Jurkat, Clone E6-1 (cell line): Measurements from ENCODE around the gene DCAF6.
A peak's percentile ranks its signal among the peaks of the same experiment; 100 is the strongest.

Source experiments
- DNase-seq: peaks from one replicate; pipeline ENCODE4 v3.0.0-alpha.2; 2011; ENCODE audit warnings: low read depth, low spot score
- H3K4me3 ChIP-seq: 2 replicates; pipeline ENCODE4 v1.5.1; 2011; ENCODE audit warnings: mild to moderate bottlenecking, low read length, control low read depth, moderate library complexity

Gene DCAF6

DNA sequence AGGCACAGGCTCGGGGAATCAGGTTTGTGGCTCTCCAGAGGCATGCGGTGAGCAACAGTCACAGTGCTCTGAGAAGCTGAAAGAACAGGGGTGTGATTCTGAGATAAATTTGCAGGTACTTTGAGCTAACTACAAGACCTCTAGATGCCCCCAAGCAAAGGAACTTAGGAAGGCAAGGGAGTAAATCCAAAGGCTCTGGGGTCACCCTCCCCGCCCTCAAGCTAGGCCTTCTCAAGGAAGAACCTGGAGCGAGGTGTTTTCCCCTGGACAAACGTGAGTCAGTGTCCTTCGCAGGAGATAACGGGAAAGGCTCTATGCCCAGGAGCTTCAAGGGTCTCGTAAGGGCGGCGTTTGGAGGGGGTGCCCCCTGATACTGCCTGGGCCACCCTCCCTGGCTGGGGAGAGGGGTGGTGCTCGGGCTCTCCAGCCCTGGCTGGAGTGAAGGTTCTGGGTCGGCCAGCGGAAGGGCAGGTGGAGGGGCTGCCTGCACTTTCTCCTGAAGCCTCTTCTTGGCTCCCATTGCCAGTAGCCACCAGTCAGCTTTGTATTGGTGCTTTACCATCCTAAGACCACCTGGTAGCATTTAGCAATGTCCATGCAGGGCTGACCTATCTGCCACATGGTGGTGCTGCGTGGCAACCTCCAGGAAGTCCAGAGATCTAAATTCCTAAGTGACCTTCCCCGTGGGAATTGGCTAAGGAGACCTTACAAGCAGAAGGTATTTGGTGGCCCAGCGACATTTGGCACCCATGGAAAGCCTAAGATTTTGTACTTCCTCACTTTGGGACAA is 156.3 kb downstream of the DCAF6 start:
- DNase-seq = no peak

DNA sequence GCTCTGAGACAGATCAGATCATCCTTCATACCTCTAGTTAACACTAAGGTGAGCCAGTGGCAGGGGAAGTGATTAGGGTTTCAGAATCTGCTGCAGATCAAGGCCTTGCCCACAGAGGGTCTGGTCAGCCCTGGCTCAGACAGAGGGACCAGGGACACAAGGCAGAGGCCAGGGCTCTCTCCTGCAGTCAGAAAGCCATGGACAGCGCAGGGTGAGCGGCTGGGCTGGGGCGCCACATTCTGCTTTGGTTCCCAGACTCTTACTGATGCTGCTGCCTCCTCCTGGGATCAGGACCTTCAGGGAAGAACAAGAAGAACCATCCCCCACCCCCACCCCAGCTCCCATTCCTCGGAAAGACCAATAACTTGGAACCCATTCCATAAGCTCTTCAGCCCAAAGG is 157.1 kb downstream of the DCAF6 start:
- H3K4me3 ChIP-seq = no peak overlapping the region
- no peak for DNase-seq

More for the DNA sequence above, 156.3 kb downstream of the DCAF6 start:
- no peak overlapping the region for H3K4me3 ChIP-seq

DNA sequence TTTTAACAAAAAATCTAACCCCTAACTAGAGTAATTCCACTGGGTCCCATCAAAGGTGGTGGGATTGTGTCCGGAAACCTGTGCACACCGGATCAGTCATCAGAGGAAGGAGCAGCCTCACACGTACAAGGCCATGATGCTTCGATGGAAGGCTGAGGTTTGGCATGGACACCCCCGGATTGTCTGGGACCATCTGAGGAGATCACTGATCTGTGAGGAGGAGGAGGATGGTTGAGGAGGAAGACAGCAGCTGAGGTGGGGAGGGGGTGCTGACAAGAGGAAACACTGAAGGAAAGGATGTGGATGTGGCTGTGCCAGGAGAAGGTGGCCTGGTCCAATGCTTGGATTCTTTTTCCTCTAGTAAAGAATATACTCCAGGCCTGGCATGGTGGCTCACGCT is 159.0 kb downstream of the DCAF6 start:
- H3K4me3 ChIP-seq = no peak overlapping the region
- no peak for DNase-seq

DNA sequence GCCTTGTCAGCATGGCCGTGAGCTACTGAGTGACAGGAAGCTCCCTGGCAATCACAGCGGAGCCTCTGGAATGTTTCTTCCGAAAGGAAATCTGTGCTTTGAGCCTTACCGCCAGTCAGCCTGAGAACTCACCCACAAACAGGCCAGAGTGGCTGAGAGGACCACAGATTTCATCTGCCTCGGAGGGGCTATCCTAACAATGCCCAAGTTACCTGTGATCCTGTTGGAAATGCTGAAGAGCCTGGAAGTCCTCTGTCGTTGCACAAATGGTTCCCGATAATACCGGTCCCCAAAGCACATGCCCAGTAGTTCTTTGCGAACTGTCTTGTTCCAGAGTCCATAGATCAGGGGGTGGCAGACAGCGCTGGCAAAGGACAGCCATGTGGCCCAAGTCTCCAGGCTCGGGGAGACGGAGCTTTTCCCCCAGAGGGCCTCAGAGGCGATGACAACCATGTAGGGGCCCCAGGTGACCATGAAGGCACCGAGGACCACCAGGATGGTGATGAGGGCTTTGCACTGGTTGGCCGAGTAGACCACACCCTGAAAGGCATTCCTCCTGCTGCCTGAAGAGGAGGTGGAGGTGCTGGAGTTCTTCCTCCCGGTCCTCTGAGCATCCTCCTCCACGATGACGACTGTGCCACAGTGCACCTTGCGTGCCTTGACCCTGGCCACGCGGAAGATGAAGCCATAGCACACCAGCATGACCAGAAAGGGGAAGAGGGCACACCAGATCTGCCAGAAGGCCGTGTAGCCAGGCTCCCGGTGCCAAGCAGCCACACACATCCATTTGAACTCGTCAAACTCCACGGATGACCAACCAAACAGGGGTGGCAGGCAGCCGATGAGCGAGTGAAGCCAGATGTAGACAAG is 160.0 kb downstream of the DCAF6 start:
- no peak for DNase-seq
- H3K4me3 ChIP-seq = no peak overlapping the region

DNA sequence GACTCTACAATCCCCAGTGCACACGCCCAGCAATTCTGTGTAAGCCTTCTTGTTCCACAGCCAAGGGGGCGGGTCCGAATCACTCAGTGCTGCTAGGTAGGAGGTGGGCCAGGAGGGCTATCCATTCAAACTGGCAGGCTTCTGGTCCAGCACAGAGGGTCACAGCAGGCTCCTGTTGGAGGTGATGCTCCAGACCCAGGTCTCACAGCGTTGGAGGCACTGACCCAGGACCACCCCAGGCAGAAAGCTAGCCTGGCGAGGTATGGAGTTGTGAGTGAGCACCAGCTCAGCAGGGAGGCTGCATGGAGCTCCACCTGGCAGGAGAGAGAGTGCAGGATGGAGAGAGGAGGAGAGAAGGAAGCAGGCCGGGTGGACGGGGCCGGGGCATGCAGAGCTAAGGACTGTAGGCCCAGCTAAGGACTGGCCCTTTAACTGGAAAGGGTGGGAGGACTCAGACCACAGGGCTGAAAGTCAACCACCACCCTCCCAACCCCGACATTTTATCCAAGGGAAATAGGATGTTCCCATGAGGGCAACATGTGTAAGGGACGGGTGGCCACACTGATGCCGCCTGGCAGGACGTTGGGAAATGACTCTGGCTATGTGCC is 161.5 kb downstream of the DCAF6 start:
- no peak overlapping the region for H3K4me3 ChIP-seq
- no peak for DNase-seq

DNA sequence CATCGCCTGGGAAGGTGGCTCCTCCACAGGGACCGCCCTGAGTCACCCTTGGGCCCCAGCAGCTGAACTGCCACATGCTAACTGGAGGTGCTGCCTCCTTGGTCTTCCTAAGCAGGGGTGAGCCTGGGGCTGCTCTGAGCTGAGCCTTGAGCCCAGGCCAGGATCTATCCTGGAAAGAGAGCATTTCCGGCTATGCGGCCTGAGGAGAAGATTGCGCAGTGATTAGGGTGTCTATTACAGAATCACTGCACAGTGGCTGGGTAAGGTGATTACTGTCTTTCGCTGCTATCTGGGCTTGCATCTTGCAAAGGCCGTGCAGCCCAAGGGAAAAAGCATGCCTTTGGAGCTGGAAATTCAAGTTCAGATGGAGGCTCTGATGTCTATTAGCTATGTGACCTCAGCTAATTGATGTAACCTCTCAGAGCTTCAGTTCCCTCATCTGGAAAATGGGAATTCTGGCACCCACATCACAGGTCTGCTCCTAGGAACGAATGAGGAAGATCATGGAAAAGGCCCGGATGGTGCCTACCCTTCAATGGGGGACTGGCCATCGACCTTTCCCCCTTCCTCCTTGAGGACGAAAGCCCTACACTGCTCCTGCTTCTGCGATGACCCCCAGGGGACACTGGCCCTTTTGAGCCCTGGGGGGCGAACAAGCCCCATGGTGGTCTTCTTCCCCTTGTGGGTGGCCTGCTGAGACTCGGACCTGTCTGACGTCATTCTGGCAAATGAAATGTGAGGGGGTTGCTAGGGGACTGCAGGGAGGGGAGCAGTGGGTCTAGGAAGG is 162.2 kb downstream of the DCAF6 start:
- no peak for DNase-seq
- H3K4me3 ChIP-seq = no peak overlapping the region

DNA sequence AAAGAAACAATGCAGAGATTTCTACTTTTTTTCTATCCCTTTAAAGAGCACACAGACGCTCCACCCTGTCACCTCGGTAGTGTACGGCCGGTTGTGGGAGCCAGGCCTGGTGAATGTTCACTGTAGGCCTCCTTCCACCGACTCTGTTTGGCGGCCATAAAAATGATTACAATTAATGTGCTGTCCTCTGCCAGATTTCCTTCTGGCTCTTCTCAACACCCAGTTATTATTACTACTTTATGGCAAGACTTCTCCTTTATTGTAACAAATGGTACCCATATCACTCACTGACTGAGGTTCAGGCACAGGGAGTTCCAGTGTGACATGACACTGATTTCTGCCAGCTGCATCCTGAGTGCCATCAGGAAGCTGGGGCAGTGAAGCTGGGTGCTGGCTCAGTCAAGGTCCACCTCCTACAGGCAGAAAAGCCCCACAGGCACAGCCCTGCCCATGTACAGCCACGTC is 162.9 kb downstream of the DCAF6 start:
- no peak for DNase-seq
- no peak overlapping the region for H3K4me3 ChIP-seq

DNA sequence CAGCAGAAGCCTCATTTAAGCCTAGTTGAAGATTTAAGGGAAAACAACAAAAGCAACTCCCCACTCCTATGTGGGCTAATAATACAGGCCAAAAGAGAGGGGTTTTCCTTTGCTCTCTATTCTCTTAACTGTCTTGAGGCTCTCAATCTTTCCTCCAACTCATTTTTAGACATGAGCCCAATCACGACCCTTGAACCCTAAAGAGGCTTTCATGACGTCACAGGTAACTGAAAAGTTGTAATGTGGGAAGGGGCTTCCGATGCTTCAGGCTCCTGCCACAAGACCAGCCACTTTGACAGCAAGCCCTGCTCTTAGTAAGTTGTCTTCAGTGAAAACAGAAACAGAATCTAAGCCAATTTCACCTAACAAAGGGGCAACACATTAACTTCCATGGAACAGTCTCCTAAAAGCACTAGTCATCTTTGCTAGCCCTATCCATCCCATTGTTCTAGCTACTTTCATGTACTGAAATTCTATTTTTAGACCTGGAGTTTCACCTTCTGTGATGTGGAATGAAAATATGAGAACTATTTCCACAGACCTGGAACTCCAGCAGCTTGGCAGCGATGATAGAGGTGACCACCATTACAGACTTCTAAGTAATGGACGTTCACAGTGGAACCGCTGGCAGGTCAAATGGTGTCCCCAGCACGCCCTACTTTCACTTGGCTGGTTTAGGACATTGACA is 164.0 kb downstream of the DCAF6 start:
- DNase-seq = no peak

DNA sequence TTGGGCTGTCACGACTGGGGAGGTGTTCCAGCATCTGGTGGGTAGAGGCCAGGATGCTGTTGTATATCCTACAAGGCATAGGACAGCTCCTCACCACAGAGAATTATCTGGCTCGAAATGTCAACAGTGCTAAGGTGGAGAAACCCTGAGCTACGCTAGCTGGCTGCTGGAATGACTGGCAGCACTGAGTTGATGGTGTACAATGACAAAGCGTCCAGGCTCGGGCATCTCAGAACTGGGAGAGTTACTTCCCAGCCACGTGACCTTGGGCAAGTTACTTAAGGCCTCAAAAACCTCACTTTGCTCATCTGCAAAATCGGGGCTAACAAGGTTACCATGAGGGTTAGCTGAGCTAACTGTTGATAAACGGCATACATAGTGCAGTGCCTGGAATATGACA is 164.9 kb downstream of the DCAF6 start:
- no peak overlapping the region for H3K4me3 ChIP-seq

More for the DNA sequence above, 164.0 kb downstream of the DCAF6 start:
- H3K4me3 ChIP-seq = no peak overlapping the region

DNA sequence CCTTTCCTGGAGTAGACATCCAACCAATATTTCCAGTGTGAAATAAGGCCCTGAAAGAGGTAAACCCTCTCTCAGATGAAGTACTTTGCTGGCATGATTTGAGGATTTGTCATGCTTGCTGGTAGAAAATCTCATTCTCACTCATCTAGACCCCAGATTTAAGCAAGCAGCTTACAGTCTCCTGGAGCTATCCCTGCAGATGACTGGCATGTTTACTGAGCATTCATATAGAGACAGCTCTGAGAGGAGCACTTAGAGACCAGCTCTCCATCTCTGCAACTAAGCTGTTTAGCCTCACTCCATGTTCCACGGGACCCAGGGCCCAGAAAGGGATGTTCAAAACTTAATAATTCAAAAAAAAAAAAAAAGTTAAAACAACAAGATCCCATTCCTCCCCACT is 166.0 kb downstream of the DCAF6 start:
- no peak overlapping the region for H3K4me3 ChIP-seq
- no peak for DNase-seq

More for the DNA sequence above, 164.9 kb downstream of the DCAF6 start:
- DNase-seq = no peak

DNA sequence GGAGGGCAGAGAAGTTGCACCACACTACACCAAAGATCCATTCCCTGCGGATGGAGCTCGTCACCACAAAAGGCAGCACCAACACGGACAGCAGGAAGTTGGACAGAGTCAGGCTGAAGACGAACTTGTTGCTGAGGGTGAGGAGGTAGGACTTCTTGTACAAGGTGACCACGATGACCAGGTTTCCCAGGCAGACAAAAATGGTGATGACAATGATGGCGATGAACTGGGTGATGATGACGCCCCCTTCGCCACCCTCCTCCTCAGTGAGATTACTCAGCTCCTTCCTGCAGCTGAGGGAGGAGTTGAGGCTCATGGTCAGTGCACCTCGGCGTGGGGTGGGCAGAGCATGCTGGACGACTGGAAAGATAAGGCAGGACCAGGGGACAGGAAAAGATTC is 168.1 kb downstream of the DCAF6 start:
- H3K4me3 ChIP-seq = no peak overlapping the region

DNA sequence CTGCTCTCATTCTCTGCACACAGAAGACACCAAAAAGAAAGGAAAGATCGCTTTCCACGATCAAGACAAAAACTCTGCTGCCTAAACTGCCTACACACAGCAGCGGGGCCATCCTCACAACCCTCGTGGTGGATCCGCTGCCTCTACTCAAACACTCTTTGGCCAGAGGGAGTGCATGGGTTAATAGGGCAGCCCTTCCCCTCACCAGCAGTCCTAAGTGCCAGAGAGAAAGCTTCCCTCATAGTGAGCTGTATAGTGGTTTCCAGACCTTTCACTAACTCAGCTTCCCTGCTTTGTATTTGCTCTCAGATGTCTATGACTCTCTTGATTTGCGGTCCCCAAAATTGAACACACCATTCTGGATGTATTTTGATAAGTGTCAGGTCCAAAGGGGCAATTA is 169.4 kb downstream of the DCAF6 start:
- no peak overlapping the region for H3K4me3 ChIP-seq
- no peak for DNase-seq

More for the DNA sequence above, 168.1 kb downstream of the DCAF6 start:
- DNase-seq = no peak

DNA sequence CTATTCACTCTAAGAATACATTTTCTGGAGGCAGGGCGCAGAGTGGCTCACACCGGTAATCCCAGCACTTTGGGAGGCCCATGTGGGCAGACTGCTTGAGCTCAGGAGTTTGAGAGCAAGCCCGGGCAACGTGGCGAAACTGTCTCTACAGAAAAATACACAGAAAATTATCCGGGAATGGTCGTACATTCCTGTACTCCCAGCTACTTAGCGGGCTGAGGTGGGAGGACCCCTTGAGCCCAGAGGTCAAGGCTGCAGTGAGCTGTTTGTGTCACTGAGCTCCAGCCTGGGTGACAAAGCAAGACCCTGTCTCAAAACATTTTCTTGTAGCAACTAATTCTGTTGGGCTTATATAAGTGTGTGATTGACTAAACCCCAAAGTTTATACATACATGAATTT is 169.8 kb downstream of the DCAF6 start:
- no peak for DNase-seq
- H3K4me3 ChIP-seq = no peak overlapping the region

DNA sequence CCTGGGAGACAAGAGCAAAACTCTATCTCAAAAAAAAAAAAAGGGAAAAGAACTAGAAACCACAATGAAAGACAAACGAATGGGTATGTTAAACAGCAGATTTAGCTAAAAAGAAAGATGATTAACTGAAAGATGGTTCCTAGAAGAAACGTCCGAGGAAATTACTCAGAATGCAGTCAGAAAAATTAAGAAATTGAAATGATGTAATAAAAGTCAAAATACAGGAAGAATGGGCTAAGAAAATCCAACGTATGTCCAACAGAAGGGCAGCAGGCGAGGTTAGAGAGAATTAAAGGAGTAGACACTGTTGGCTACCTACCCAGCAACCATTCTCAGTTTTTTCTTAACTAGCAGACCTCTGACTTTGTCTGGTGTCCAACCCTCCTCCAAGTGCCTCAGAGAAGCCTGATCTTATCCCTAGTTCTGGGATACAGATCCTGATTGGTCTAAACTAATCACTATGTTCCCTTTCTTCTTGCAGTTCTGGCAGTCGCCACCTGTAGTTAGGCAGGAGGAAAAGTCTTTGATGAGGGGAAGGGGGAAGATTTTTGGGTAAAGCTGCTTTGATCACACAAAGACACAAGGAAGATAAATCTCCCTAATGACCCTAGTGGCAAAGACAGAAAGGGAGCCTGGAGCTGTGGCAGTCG is 174.5 kb downstream of the DCAF6 start:
- no peak overlapping the region for H3K4me3 ChIP-seq
- DNase-seq = peak; percentile 8

DNA sequence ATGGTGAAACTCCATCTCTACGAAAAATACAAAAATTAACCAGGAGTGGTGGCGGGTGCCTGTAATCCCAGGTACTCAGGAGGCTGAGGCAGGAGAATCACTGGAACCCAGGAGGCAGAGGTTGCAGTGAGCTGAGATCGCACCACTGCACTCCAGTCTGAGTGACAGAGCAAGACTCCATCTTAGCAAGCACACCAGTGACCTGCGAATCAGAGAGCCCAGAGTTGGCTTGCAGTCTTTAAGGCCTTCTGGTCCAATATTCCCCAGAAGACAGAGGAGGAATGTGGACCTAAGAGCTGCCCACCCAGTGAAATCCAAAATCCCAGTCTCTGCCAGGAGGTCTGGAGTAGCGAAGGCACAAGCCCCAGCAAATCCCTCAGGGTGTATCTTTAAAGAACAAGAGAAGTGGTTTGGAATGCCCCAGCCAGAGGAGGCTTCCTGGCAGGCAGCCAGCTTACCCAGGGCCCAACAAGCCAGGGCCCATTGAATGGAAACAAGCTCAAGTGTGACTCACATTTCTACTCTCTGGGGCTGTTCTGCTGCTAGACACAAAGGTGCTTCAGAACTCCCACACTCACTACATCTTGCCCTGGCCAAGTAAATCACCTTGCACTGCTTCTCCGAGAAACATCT is 176.3 kb downstream of the DCAF6 start:
- H3K4me3 ChIP-seq = no peak overlapping the region
- no peak for DNase-seq

DNA sequence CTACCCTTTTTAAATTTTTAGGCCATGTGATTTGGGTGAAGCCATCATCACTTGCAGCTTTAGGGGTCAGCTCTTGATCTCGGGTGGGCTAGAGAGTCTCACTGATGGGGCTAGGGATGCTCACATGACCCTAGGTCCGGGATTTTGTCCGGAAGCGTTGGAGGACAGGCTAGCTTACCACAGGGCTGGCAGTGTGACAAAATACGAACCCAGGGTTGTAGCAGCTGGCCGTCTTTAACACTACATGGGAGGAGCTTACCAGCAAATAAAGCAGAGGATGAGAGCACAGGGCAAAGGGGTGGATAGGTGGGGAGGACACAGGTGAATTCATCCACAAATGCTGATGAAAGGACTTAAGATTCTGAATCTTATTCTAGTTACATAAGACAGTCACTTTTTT is 178.4 kb downstream of the DCAF6 start:
- H3K4me3 ChIP-seq = no peak overlapping the region
- no peak for DNase-seq

DNA sequence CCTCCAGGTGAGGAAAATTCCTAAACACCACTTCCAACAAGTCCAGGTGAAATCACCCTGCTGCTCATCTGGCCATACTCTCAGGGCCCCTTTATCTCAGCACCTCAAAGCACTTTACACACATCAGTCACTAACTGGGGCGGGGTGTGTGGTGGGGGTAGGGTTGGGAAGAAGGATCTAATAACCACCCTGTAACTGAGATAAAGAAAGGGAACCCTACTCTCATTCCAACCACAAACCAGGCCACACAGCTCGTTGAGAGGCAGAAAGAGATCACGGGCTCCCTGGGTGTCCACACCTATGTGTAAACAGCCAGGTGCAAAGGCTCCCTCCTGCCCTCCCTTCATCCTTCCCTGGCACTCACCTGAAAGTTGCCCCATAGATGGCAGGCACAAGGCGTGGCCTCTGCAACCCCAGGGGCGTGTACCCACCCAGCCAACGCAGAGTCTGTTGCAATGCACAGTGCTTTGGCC is 179.9 kb downstream of the DCAF6 start:
- no peak for DNase-seq

DNA sequence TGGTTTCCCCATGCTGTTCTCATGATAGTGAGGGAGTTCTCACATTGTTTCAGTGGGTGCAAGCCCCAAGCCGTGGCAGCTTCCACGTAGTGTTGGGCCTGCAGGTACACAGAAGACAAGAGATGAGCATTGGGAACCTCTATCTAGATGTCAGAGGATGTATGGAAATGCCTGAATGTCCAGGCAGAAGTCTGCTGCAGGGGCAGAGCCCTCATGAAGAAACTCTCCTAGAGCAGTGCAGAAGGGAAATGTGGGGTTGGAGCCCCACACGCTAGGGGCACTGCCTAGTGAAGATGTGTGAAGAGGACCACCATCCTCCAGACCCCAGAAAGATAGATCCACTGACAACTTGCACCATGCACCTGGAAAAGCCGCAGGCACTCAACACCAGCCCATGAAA is 183.3 kb downstream of the DCAF6 start:
- DNase-seq = no peak
- H3K4me3 ChIP-seq = no peak overlapping the region

More for the DNA sequence above, 179.9 kb downstream of the DCAF6 start:
- H3K4me3 ChIP-seq = no peak overlapping the region
